ENCODE data around the gene GPR160.

GPR160 gene

DNA sequence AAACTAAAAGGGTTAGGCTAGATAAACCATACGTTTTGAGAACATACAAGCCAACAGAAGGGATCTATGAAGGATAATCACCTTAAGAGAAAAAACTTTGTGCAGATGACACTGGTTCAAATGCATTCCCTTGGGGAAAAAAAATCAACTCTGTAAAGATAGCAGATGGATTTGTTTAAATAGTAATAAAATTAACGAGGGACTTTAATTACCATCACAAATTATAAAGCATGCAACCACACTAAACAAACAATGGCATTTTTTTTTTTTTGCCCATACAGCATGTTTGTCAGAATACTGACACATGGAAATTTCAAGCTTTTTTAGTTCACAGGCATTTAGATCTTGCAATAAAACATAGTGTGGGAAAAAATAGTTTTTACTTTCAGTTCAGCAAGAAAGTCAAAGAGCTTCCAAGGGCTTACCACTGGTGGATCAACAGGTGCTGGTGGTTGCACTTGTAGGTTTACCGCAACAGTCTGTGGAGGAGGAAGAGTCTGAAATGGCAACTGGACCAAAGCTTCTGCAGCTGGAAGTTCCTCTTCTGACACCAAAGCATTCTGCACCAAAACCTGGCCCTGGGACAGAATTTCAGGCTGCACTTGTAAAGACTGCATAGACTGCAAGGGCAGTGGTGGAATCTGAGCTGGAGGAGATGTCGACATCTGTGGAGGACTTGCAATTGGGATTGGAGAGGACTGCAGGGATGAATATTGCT lies 90.6 kb downstream of the GPR160 start:
- no peak for DNase-seq

DNA sequence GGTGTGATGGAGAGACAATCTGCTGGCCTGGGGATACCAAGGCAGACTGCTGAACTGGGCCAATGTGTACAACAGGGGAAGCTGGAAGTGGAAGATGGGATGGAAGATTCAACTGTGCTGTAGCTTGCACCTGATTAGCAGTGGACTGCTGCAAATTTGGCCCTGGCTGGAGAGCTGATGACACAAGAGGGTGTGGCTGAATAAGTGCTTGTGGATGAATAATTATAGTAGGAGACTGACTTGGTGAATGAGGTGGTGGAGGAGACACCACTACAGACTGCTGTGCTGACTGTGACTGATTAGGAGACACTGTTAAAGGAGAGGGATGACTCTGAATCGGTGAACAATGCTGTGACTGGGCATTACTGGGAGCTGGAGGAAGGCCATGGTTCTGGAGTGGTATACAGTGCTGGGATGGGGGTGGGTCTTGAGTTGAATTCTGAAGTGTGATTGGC lies 91.2 kb downstream of the GPR160 start:
- DNase-seq = no peak

DNA sequence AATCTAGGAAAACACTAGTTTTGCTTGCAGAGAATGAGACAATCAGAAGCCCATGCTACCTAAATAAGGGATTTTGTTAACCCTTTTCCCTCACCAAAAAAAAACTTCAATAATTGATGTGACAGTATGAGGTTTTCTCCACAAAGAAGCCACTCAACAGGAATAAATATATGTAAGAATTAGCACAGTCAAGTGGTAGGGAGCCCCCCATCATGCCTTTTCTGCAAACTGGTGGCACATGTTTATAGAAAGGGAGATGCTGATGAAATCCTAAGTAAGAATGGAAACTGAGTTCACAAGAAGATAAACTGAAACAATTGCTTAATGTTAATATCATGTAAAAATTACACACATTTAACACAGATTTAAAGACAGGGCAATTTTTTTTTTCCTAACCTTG lies 92.7 kb downstream of the GPR160 start:
- DNase-seq = no peak

DNA sequence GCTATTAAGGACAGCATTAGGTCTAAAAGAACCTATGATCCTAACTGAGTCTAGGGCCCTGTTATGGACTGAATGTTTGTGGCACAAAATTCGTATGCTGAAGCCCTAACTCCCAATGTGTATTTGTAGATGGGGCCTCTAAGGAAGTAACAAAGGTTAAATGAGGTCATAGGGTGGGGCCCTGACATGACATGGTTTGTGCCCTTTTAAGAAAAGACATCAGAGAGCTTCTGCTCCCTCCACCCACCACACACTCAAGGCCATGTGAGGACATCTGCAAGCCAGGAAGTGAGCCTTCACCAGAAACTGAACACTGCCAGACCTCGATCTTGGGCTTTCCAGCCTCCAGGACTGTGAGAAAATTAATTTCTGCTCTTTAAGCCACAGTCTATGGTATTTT lies 94.5 kb downstream of the GPR160 start:
- DNase-seq = no peak
